Keratinocyte (primary cell): ENCODE data around the gene GRN. TPM values are rescaled to one million over a fixed set of nuclear protein-coding genes. Genes with fewer than 3 reads are reported as not detected.

ENCODE experiments used
- DNase-seq: peaks from one replicate; pipeline ENCODE4 v3.0.0-alpha.2; 2011; ENCODE audit warnings: low read depth, missing footprints, low spot score
- FAIRE-seq: peaks from 2 replicates; lab custom pipeline; 2011; peaks lifted over from hg19 to GRCh38; lab: Jason Lieb, UNC
- H2AFZ ChIP-seq: 2 replicates; pipeline ENCODE4 v1.6.0; 2012; ENCODE audit warnings: low read length, control low read depth, inconsistent platforms; ENCODE audit not compliant: control insufficient read depth
- H3K27ac ChIP-seq: 2 replicates; pipeline ENCODE4 v1.5.1; 2011; ENCODE audit warnings: low read length; ENCODE audit not compliant: control insufficient read depth, insufficient read depth
- H3K27me3 ChIP-seq: 3 replicates; pipeline ENCODE4 v1.6.0; 2011; ENCODE audit warnings: low read length; ENCODE audit not compliant: control insufficient read depth, insufficient read depth; ENCODE audit errors: extremely low read depth
- H3K36me3 ChIP-seq, 2 experiments: 2 replicates in 1 of 2; 3 replicates in 1 of 2; pipeline ENCODE4 v1.5.1; 2011; ENCODE audit warnings: low read length in 2 of 2, mild to moderate bottlenecking in 1 of 2; ENCODE audit not compliant: control insufficient read depth in 2 of 2, insufficient read depth in 2 of 2; ENCODE audit errors: extremely low read depth in 1 of 2
- H3K4me1 ChIP-seq: 3 replicates; pipeline ENCODE4 v1.5.1; 2011; ENCODE audit warnings: low read length; ENCODE audit not compliant: control insufficient read depth, insufficient read depth; ENCODE audit errors: extremely low read depth
- H3K4me2 ChIP-seq: 3 replicates; pipeline ENCODE4 v1.6.0; 2011; ENCODE audit warnings: low read depth, low read length; ENCODE audit not compliant: control insufficient read depth, insufficient read depth; ENCODE audit errors: extremely low read depth
- H3K4me3 ChIP-seq, 3 experiments: fragments of 200-600 bp in 1 of 3; sonication (generic) in 1 of 3; 2 replicates in 2 of 3; 3 replicates in 1 of 3; pipeline ENCODE4 v1.5.1; 2011 to 2016; ENCODE audit warnings: low read length in 3 of 3, mild to moderate bottlenecking in 3 of 3, control low read depth in 2 of 3, inconsistent platforms in 1 of 3, low read depth in 1 of 3, mixed read lengths in 1 of 3, mixed run types in 1 of 3, moderate library complexity in 1 of 3; ENCODE audit not compliant: control insufficient read depth in 2 of 3, insufficient read depth in 2 of 3; ENCODE audit errors: extremely low read depth in 1 of 3
- H3K79me2 ChIP-seq: 2 replicates; pipeline ENCODE4 v1.6.0; 2012; ENCODE audit warnings: low read length; ENCODE audit not compliant: control insufficient read depth, insufficient read depth
- H3K9ac ChIP-seq: 3 replicates; pipeline ENCODE4 v1.6.0; 2011; ENCODE audit warnings: low read length; ENCODE audit not compliant: control insufficient read depth, insufficient read depth; ENCODE audit errors: extremely low read depth
- H3K9me1 ChIP-seq: 3 replicates; pipeline ENCODE4 v1.6.0; 2011; ENCODE audit warnings: low read length; ENCODE audit not compliant: control insufficient read depth, insufficient read depth; ENCODE audit errors: extremely low read depth
- H3K9me3 ChIP-seq: 2 replicates; pipeline ENCODE4 v1.5.1; 2012; ENCODE audit warnings: low read depth, low read length; ENCODE audit not compliant: control insufficient read depth
- H4K20me1 ChIP-seq: 3 replicates; pipeline ENCODE4 v1.6.0; 2011; ENCODE audit warnings: low read length; ENCODE audit not compliant: control insufficient read depth, insufficient read depth; ENCODE audit errors: extremely low read depth
- EZH2 ChIP-seq: IDR thresholded peaks from one replicate; pipeline ENCODE4 v1.6.1; 2012; ENCODE audit warnings: inconsistent platforms, mild to moderate bottlenecking, low read length, moderate library complexity
- dilution Hi-C: fragments of 300-500 bp; cut with MboI; formaldehyde crosslinking; loops from one replicate; pipeline ENCODE4 v1.7.0; 2020; ENCODE audit warnings: low sequenced_read_pairs; ENCODE audit not compliant: extremely low pct_ligation_motif_present
- polyA plus RNA-seq, 5 experiments: library from polyadenylated mRNA; depleted of rRNA in 3 of 5; stranded (reverse) in 3 of 5; stranded (forward) in 1 of 5; unstranded in 1 of 5; fragments of >200 nt; gene quantifications; 1 replicate in 1 of 5; 2 replicates in 3 of 5; 3 replicates in 1 of 5; pipeline versions ENCODE4 v1.2.1 to v1.2.3, GENCODE V29; 2011 to 2012; ENCODE audit warnings: missing spikeins in 2 of 5, low read depth in 1 of 5, low replicate concordance in 1 of 5
- TF ChIP-seq, protein P1 (sequence below), 3 experiments: IDR thresholded peaks in 1 of 3; conservative IDR thresholded peaks in 1 of 3; optimal IDR thresholded peaks in 1 of 3; 2 replicates in 2 of 3; 3 replicates in 1 of 3; pipeline versions ENCODE3 to v1.5.1; 2011; ENCODE audit warnings: low read length in 3 of 3, mild to moderate bottlenecking in 3 of 3, moderate library complexity in 2 of 3, control low read depth in 1 of 3, inconsistent platforms in 1 of 3; ENCODE audit not compliant: insufficient read depth in 2 of 3; ENCODE audit errors: extremely low read depth in 1 of 3

GRN gene
- polyA plus RNA-seq, 1 donor (not counting 4 experiments of a cell fraction or from before 2014, with no cell fraction given) = 179 TPM

DNA sequence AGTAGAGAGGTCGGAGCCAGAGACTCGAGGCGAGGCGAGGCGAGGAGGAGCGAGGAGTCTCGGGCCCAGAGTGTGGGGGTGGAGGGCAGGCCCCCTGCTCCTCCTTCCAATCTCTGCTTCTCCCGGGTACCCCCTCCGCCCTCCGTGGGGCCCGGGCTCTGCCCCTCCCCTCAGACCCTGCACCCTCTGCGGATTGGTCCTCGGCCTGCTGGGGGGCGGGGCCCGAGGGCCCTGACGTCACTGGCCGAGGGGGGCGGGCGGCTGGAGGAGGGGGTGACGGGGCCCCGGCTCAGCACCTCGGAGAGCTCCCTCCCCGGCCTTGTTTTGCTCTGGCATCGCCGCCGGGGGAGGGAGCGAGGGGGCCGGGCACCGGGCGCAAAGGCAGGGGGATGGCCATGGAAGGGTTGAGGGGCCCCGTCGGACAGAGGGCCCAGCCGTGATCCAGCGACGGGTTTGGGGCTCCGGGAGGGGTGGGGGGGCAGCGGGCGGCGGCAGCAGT lies 36.7 kb upstream of the GRN start, which contains the start of gene RUNDC3A:
RUNDC3A (plus strand) TSS at position 282 of the 499 bp plus-strand sequence. CDS start 232 bp downstream, outside the sequence.
- no peak for FAIRE-seq
- no peak for TF ChIP-seq EZH2
- TF ChIP-seq, protein P1, sequence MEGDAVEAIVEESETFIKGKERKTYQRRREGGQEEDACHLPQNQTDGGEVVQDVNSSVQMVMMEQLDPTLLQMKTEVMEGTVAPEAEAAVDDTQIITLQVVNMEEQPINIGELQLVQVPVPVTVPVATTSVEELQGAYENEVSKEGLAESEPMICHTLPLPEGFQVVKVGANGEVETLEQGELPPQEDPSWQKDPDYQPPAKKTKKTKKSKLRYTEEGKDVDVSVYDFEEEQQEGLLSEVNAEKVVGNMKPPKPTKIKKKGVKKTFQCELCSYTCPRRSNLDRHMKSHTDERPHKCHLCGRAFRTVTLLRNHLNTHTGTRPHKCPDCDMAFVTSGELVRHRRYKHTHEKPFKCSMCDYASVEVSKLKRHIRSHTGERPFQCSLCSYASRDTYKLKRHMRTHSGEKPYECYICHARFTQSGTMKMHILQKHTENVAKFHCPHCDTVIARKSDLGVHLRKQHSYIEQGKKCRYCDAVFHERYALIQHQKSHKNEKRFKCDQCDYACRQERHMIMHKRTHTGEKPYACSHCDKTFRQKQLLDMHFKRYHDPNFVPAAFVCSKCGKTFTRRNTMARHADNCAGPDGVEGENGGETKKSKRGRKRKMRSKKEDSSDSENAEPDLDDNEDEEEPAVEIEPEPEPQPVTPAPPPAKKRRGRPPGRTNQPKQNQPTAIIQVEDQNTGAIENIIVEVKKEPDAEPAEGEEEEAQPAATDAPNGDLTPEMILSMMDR (optimal IDR thresholded peaks at IDR 0.05 in 1 of 3, IDR thresholded peaks at IDR 0.05 in 1 of 3, conservative IDR thresholded peaks at IDR 0.05 in 1 of 3; ENCODE audit: extremely low read depth in 1 of 3, insufficient read depth in 2 of 3, low read length in 3 of 3) = no peak
- dilution Hi-C loops = no loop called here
- H3K4me3 ChIP-seq = peak within 1 kb of the TSS; percentile 33 to 57 (median 40)
- no peaks in the 10 kb centered on the region for H4K20me1 ChIP-seq
- H3K36me3 ChIP-seq = no peaks in the 10 kb centered on the region
- H3K9ac ChIP-seq = no peak within 1 kb of the TSS
- peak within 1 kb of the TSS; percentile 30 for H2AFZ ChIP-seq
- H3K9me1 ChIP-seq = no peaks in the 10 kb centered on the region
- H3K27me3 ChIP-seq = peaks cover 6% of the 10 kb centered on the region
- peaks cover 12% of the 10 kb centered on the region for H3K4me1 ChIP-seq
- H3K9me3 ChIP-seq = no peaks in the 10 kb centered on the region
- H3K4me2 ChIP-seq = peak within 1 kb of the TSS; percentile 76
- DNase-seq = no peak
- H3K27ac ChIP-seq = no peak within 1 kb of the TSS
- H3K79me2 ChIP-seq = no peaks in the 10 kb centered on the region

DNA sequence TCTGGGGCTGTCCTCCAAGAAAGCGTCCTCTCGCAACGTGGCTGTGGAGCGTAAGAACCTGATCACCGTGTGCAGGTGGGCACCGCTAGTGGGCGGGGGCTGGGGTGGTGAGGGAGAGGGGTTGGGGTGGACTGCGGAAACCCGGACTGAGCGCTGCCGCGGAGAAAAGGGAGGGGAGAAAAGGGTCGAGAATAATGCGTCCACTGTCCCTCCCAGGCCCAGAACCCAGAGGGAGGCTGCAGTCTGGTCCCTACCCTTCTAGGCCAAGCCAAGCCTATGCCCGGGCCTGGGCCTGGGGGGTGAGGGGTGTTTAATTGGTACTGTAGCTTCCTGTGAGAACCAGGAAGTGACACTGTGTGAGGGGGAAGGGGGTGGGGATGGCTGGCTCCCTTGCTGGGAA lies 36.2 kb upstream of the GRN start:
- H3K9ac ChIP-seq = no peak overlapping the region
- no peak for TF ChIP-seq EZH2
- TF ChIP-seq, protein P1 (optimal IDR thresholded peaks at IDR 0.05 in 1 of 3, IDR thresholded peaks at IDR 0.05 in 1 of 3, conservative IDR thresholded peaks at IDR 0.05 in 1 of 3; ENCODE audit: extremely low read depth in 1 of 3, insufficient read depth in 2 of 3, low read length in 3 of 3) = no peak
- H3K4me1 ChIP-seq = peaks cover 12% of the 10 kb centered on the region
- no peak overlapping the region for H3K27ac ChIP-seq
- H3K4me3 ChIP-seq = peak overlapping the region in 2 of 3 experiments; percentile 22 to 33
- H3K27me3 ChIP-seq = peaks cover 7% of the 10 kb centered on the region
- peak overlapping the region; percentile 52 for H3K4me2 ChIP-seq
- dilution Hi-C loops = no loop called here
- no peaks in the 10 kb centered on the region for H3K9me1 ChIP-seq
- H3K36me3 ChIP-seq = no peaks in the 10 kb centered on the region
- no peaks in the 10 kb centered on the region for H3K79me2 ChIP-seq
- no peaks in the 10 kb centered on the region for H3K9me3 ChIP-seq
- H2AFZ ChIP-seq = no peak overlapping the region
- no peak for DNase-seq
- no peaks in the 10 kb centered on the region for H4K20me1 ChIP-seq
- FAIRE-seq = no peak
